Neural cell (in vitro differentiated cells): ENCODE results near the gene SLC38A11. TPM values are rescaled to one million over a fixed set of nuclear protein-coding genes. Genes with fewer than 3 reads are reported as not detected.

Experiments used
- H2AFZ ChIP-seq: fragments of 200-600, 300-800 bp; sonication (generic), shearing (Covaris generic); 2 replicates; pipeline ENCODE4 v1.6.0; 2014; ENCODE audit warnings: low read depth, mild to moderate bottlenecking, antibody characterized with exemption, low read length, moderate library complexity
- H3F3A ChIP-seq: fragments of 200-600 bp; shearing (Covaris generic); 2 replicates; pipeline ENCODE4 v1.6.1; 2016; ENCODE audit warnings: mild to moderate bottlenecking, moderate library complexity, mixed read lengths, antibody characterized with exemption, low read length; ENCODE audit not compliant: insufficient read depth, poor library complexity, severe bottlenecking
- H3K27ac ChIP-seq: fragments of 200-600, 300-800 bp; sonication (generic), shearing (Covaris generic); 2 replicates; pipeline ENCODE4 v1.5.1; 2014; ENCODE audit warnings: mild to moderate bottlenecking, low read length, moderate library complexity
- H3K27me3 ChIP-seq: fragments of 300-800, 200-600 bp; sonication (generic), shearing (Covaris generic); 2 replicates; pipeline ENCODE4 v1.6.0; 2014; ENCODE audit warnings: mild to moderate bottlenecking, low read depth, low read length, moderate library complexity; ENCODE audit not compliant: insufficient read depth
- H3K36me3 ChIP-seq: fragments of 300-800, 200-600 bp; sonication (generic), shearing (Covaris generic); 2 replicates; pipeline ENCODE4 v1.5.1; 2014; ENCODE audit warnings: mild to moderate bottlenecking, antibody characterized with exemption, low read length, moderate library complexity; ENCODE audit not compliant: insufficient read depth
- H3K4me2 ChIP-seq: fragments of 300-800, 200-600 bp; sonication (generic), shearing (Covaris generic); 2 replicates; pipeline ENCODE4 v1.6.0; 2014; ENCODE audit warnings: mild to moderate bottlenecking, low read length
- H3K4me3 ChIP-seq: fragments of 300-800, 200-600 bp; sonication (generic), shearing (Covaris generic); 2 replicates; pipeline ENCODE4 v1.5.1; 2014; ENCODE audit warnings: mild to moderate bottlenecking, low read length, moderate library complexity
- H3K79me2 ChIP-seq: fragments of 200-600 bp; shearing (Covaris generic); replicated peaks from 2 replicates; pipeline ENCODE4 v1.6.0; 2014; ENCODE audit warnings: mild to moderate bottlenecking, low read length, moderate library complexity; ENCODE audit not compliant: insufficient read depth
- H3K9ac ChIP-seq: fragments of 300-800, 200-600 bp; sonication (generic), shearing (Covaris generic); 2 replicates; pipeline ENCODE4 v1.6.1; 2016; ENCODE audit warnings: mild to moderate bottlenecking, low read length, mixed read lengths
- H3K9me2 ChIP-seq: fragments of 200-600 bp; shearing (Covaris generic); 2 replicates; pipeline ENCODE4 v1.6.1; 2016; ENCODE audit warnings: mild to moderate bottlenecking, low read length, mixed read lengths; ENCODE audit not compliant: insufficient read depth
- H3K9me3 ChIP-seq: fragments of 200-600, 300-800 bp; sonication (generic), shearing (Covaris generic); 2 replicates; pipeline ENCODE4 v1.6.1; 2016; ENCODE audit warnings: mild to moderate bottlenecking, mixed run types, low read length, moderate library complexity, mixed read lengths
- H4K20me1 ChIP-seq: fragments of 200-600 bp; shearing (Covaris generic); 2 replicates; pipeline ENCODE4 v1.6.1; 2016; ENCODE audit warnings: mild to moderate bottlenecking, mixed run types; ENCODE audit not compliant: insufficient read depth
- CTCF ChIP-seq: fragments of 450-650 bp; IDR thresholded peaks from 2 replicates; pipeline ENCODE4 v1.5.1; 2014; ENCODE audit warnings: antibody characterized with exemption, mild to moderate bottlenecking, moderate library complexity; ENCODE audit not compliant: poor library complexity, severe bottlenecking
- EP300 ChIP-seq: fragments of 450-650 bp; conservative IDR thresholded peaks from 2 replicates; pipeline ENCODE4 v1.6.1; 2014; ENCODE audit warnings: antibody characterized with exemption, mild to moderate bottlenecking, moderate library complexity; ENCODE audit not compliant: poor library complexity, severe bottlenecking
- EZH2 ChIP-seq: fragments of 200-600, 300-800 bp; shearing (Covaris generic), sonication (generic); IDR thresholded peaks from 2 replicates; pipeline ENCODE4 v1.6.1; 2014; ENCODE audit warnings: antibody characterized with exemption, low read length, borderline replicate concordance, mild to moderate bottlenecking; ENCODE audit not compliant: insufficient read depth, poor library complexity, severe bottlenecking
- MXI1 ChIP-seq: fragments of 450-650 bp; conservative IDR thresholded peaks from 2 replicates; pipeline ENCODE4 v1.6.1; 2014; ENCODE audit warnings: antibody characterized with exemption, mild to moderate bottlenecking; ENCODE audit not compliant: poor library complexity, severe bottlenecking
- POLR2AphosphoS5 ChIP-seq: IDR thresholded peaks from 2 replicates; pipeline ENCODE4 v1.6.1; 2012
- RAD21 ChIP-seq: fragments of 450-650 bp; conservative IDR thresholded peaks from 2 replicates; pipeline ENCODE4 v1.6.1; 2014; ENCODE audit warnings: antibody characterized with exemption, mild to moderate bottlenecking, moderate library complexity
- REST ChIP-seq: IDR thresholded peaks from 2 replicates; pipeline ENCODE4 v1.6.1; 2012; ENCODE audit warnings: borderline replicate concordance
- SMC3 ChIP-seq: fragments of 450-650 bp; conservative IDR thresholded peaks from 2 replicates; pipeline ENCODE4 v1.6.1; 2014; ENCODE audit warnings: antibody characterized with exemption, mild to moderate bottlenecking, moderate library complexity; ENCODE audit not compliant: poor library complexity
- TAF1 ChIP-seq: IDR thresholded peaks from 2 replicates; pipeline ENCODE4 v1.6.1; 2012; ENCODE audit warnings: low read depth
- polyA plus RNA-seq: library from polyadenylated mRNA; depleted of rRNA; stranded (reverse); fragments of >200 nt; gene quantifications from 2 replicates; pipeline ENCODE4 v1.2.3, GENCODE V29; 2014

The SLC38A11 gene
- polyA plus RNA-seq, 1 donor from 2014 or later: not detected

- no peak overlapping the region for H3K9ac ChIP-seq
- H3K4me2 ChIP-seq: no peak overlapping the region
- no peaks in the 10 kb centered on the region for H3K36me3 ChIP-seq
- no peaks in the 10 kb centered on the region for H3K79me2 ChIP-seq
- H3K9me3 ChIP-seq: no peaks in the 10 kb centered on the region
- H4K20me1 ChIP-seq: no peaks in the 10 kb centered on the region
- no peaks in the 10 kb centered on the region for H3K27me3 ChIP-seq
- H3K27ac ChIP-seq: no peak overlapping the region
- no peaks in the 10 kb centered on the region for H3K9me2 ChIP-seq
- H2AFZ ChIP-seq: no peak overlapping the region
- TF ChIP-seq MXI1: no peak
- no peak for TF ChIP-seq CTCF
- no peak for TF ChIP-seq SMC3
- TF ChIP-seq RAD21: no peak
- no peak for TF ChIP-seq EP300
- TF ChIP-seq REST: no peak
- no peak for TF ChIP-seq EZH2
- no peak for TF ChIP-seq TAF1
- TF ChIP-seq POLR2AphosphoS5: no peak
- H3F3A ChIP-seq: no peaks in the 10 kb centered on the region
- no peak overlapping the region for H3K4me3 ChIP-seq
These were observed 3.1 kb downstream of the SLC38A11 start for GRCh38 chr2:164952057-164952702.

GRCh38 chr2:164948540-164948939 is 6.8 kb downstream of the SLC38A11 start:
- H3K4me2 ChIP-seq: no peak overlapping the region
- no peaks in the 10 kb centered on the region for H3K27me3 ChIP-seq
- no peaks in the 10 kb centered on the region for H4K20me1 ChIP-seq
- no peaks in the 10 kb centered on the region for H3K9me2 ChIP-seq
- H2AFZ ChIP-seq: no peak overlapping the region
- H3K9ac ChIP-seq: no peak overlapping the region
- no peak for TF ChIP-seq EP300
- no peak for TF ChIP-seq POLR2AphosphoS5
- H3K79me2 ChIP-seq: no peaks in the 10 kb centered on the region
- no peak overlapping the region for H3K4me3 ChIP-seq
- H3K36me3 ChIP-seq: no peaks in the 10 kb centered on the region
- H3F3A ChIP-seq: no peaks in the 10 kb centered on the region
- H3K9me3 ChIP-seq: no peaks in the 10 kb centered on the region
- no peak overlapping the region for H3K27ac ChIP-seq

- TF ChIP-seq RAD21: no peak
- TF ChIP-seq CTCF: no peak
- no peak for TF ChIP-seq SMC3
- TF ChIP-seq EP300: no peak
- TF ChIP-seq TAF1: no peak
- no peak for TF ChIP-seq MXI1
- no peak for TF ChIP-seq EZH2
- TF ChIP-seq REST: no peak
- no peak for TF ChIP-seq POLR2AphosphoS5
- no peaks in the 10 kb centered on the region for H3K27me3 ChIP-seq
- no peak overlapping the region for H3K4me2 ChIP-seq
- no peak overlapping the region for H3K4me3 ChIP-seq
- no peaks in the 10 kb centered on the region for H3K9me2 ChIP-seq
- H3K79me2 ChIP-seq: no peaks in the 10 kb centered on the region
- H3K36me3 ChIP-seq: no peaks in the 10 kb centered on the region
- H3K9ac ChIP-seq: no peak overlapping the region
- H2AFZ ChIP-seq: no peak overlapping the region
- H4K20me1 ChIP-seq: no peaks in the 10 kb centered on the region
- H3K9me3 ChIP-seq: no peaks in the 10 kb centered on the region
- H3K27ac ChIP-seq: no peak overlapping the region
- no peaks in the 10 kb centered on the region for H3F3A ChIP-seq
These were observed 8.0 kb downstream of the SLC38A11 start for GRCh38 chr2:164947281-164947680.
